Epithelial cell of esophagus (primary cell): ENCODE results near the gene SMCO4.
A peak's percentile ranks its signal among the peaks of the same experiment; 100 is the strongest.

Experiments used
- DNase-seq: peaks from one replicate; pipeline ENCODE4 v3.0.0; 2010; ENCODE audit warnings: low read depth
- H3K4me3 ChIP-seq: 2 replicates; pipeline ENCODE4 v1.5.1; 2011; ENCODE audit warnings: mild to moderate bottlenecking, low read length, control low read depth
- CTCF ChIP-seq: IDR thresholded peaks from 2 replicates; pipeline ENCODE4 v1.5.1; 2011; ENCODE audit warnings: low read depth, mild to moderate bottlenecking, low read length, control low read depth, inconsistent platforms; ENCODE audit not compliant: insufficient read depth; ENCODE audit errors: missing control alignments

SMCO4 gene

GRCh38 chr11:93560199-93560932 is 17.2 kb upstream of the SMCO4 start:
- H3K4me3 ChIP-seq, result no peak overlapping the region
- no peak for DNase-seq
- no peak for TF ChIP-seq CTCF

- no peak for DNase-seq
- TF ChIP-seq CTCF, result no peak
- no peak overlapping the region for H3K4me3 ChIP-seq
Measured at GRCh38 chr11:93559681-93560080, 16.5 kb upstream of the SMCO4 start.

- H3K4me3 ChIP-seq, result no peak overlapping the region
- no peak for DNase-seq
- no peak for TF ChIP-seq CTCF
Measured at GRCh38 chr11:93552874-93553273, 9.7 kb upstream of the SMCO4 start.

GRCh38 chr11:93549976-93550375 is 6.8 kb upstream of the SMCO4 start:
- no peak for DNase-seq
- TF ChIP-seq CTCF, result no peak
- no peak overlapping the region for H3K4me3 ChIP-seq

DNA sequence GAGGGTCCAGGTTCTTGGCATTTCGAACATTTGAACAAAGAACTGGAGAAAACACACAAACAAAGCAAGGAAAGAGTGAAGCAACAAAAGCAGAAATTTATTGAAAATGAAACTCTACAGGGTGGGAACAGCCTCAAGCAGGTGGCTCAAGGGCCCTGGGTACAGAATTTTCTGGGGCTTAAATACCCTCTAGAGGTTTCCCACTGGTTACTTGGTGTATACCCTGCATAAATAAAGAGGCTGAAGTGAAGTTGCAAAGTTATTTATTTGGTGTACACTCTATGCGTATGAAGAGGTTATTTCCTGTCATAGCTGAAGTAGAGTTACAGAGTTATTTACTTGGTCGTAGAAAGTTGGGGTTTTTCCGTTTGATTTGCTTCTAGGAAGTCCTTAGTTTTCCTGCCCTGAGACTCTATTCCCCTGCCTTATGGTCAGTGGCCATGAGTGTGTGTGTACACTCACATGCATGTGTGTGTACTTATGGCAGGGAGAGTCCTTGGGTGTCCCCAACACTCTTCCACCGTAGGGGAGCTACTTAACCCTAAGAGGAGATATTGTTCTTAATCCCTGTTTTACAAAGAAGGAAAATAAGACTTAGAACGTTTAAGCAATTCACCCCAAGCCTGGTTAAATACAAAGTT is 5.6 kb upstream of the SMCO4 start:
- no peak overlapping the region for H3K4me3 ChIP-seq
- no peak for TF ChIP-seq CTCF
- no peak for DNase-seq

DNA sequence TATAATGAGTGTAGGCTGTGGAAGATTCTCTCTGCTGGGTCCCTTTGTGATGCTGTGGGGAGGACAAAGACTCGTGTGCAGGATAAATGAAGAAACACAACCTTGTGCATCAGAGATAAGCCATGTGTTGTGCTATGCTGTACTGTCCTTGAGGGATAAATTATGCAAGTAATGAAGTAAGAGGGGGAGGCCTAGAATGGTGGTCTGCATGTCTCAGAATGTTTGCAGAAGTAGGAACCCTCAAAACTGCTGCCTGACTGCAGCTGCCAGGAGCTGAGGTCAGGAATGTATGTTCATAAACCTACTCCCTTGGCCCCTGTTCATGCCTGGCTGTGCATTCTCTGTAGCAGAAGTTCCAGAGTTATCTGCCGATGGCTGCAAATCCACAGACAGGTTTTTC is 4.6 kb upstream of the SMCO4 start:
- no peak overlapping the region for H3K4me3 ChIP-seq
- no peak for TF ChIP-seq CTCF
- no peak for DNase-seq

GRCh38 chr11:93547028-93547427 is 3.8 kb upstream of the SMCO4 start:
- no peak for TF ChIP-seq CTCF
- peak; percentile 28 for DNase-seq
- no peak overlapping the region for H3K4me3 ChIP-seq
